GM12878 (cell line): Measurements from ENCODE around the gene COA1. TPM values are rescaled to one million over a fixed set of nuclear protein-coding genes. Genes with fewer than 3 reads are reported as not detected.
"Not testable (repeated sequence)": the region's sequence is repeated elsewhere in the genome, so short reads cannot be mapped to it uniquely, and the experiment has no call there.

Experiments used
- ATAC-seq: fragments of 200-7000 bp; cut with Tn5 transposase; 3 replicates; pipeline ENCODE4 v1.9.1; 2020; ENCODE audit warnings: mild to moderate bottlenecking, moderate library complexity
- BruUV-seq: library from RNA; stranded (reverse); fragments of 400-500 nt; replicated peaks from 2 replicates; lab custom pipeline; 2021; lab: Mats Ljungman, UMichigan
- CTCF ChIA-PET: fragments of 300-600 bp; sonication (Branson Sonifier 250); formaldehyde crosslinking; extraction: SDS; loops from one replicate; lab custom pipeline; 2021; ENCODE audit warnings: inconsistent platforms; lab: Yijun Ruan, JAX
- POLR2A ChIA-PET: fragments of 350-600 bp; formaldehyde crosslinking; extraction: SDS; loops from one replicate; lab custom pipeline; 2021; ENCODE audit warnings: inconsistent platforms; lab: Charles Lee
- RAD21 ChIA-PET: fragments of 300-600 bp; sonication (Branson Sonifier 250); formaldehyde crosslinking; loops from one replicate; lab custom pipeline; 2023; ENCODE audit warnings: antibody characterized with exemption; ENCODE audit not compliant: unreplicated experiment; lab: Charles Lee
- SMC1A ChIA-PET: fragments of 300-600 bp; sonication (Branson Sonifier 250); formaldehyde crosslinking; loops from one replicate; lab custom pipeline; 2023; ENCODE audit not compliant: unreplicated experiment, uncharacterized antibody; lab: Charles Lee
- DNase-seq: peaks from one replicate; pipeline ENCODE4 v3.0.0-alpha.2; 2011; ENCODE audit warnings: low read depth, low spot score
- FAIRE-seq: peaks from 3 replicates; lab custom pipeline; 2011; peaks lifted over from hg19 to GRCh38; lab: Jason Lieb, UNC
- H2AFZ ChIP-seq: 2 replicates; pipeline ENCODE4 v1.6.0; 2011; ENCODE audit warnings: low read depth, low read length, control low read depth; ENCODE audit not compliant: control insufficient read depth
- H3K27ac ChIP-seq: 2 replicates; pipeline ENCODE4 v1.5.1; 2011; ENCODE audit warnings: control low read depth; ENCODE audit not compliant: control insufficient read depth, insufficient read depth
- H3K27me3 ChIP-seq, 2 experiments: replicated peaks in 1 of 2; 2 replicates each; pipeline versions ENCODE4 v1.6.0 to v1.6.1; 2011; ENCODE audit warnings: low read length in 1 of 2; ENCODE audit not compliant: control insufficient read depth in 2 of 2, insufficient read depth in 2 of 2
- H3K36me3 ChIP-seq, 2 experiments: 2 replicates each; pipeline ENCODE4 v1.5.1; 2011; ENCODE audit warnings: low read length in 1 of 2; ENCODE audit not compliant: control insufficient read depth in 2 of 2, insufficient read depth in 2 of 2
- H3K4me1 ChIP-seq: 2 replicates; pipeline ENCODE4 v1.6.1; 2011; ENCODE audit warnings: mild to moderate bottlenecking, low read length, moderate library complexity, mixed read lengths; ENCODE audit not compliant: control insufficient read depth, insufficient read depth
- H3K4me2 ChIP-seq: 2 replicates; pipeline ENCODE4 v1.6.0; 2011; ENCODE audit warnings: control low read depth; ENCODE audit not compliant: control insufficient read depth, insufficient read depth
- H3K4me3 ChIP-seq: fragments of 200-600 bp; sonication (generic); 2 replicates; pipeline ENCODE4 v1.5.1; 2016
- H3K79me2 ChIP-seq: 2 replicates; pipeline ENCODE4 v1.6.0; 2011; ENCODE audit warnings: low read length; ENCODE audit not compliant: control insufficient read depth, insufficient read depth
- H3K9ac ChIP-seq: 2 replicates; pipeline ENCODE4 v1.8.0; 2011; ENCODE audit warnings: low read length, control low read depth, mixed read lengths; ENCODE audit not compliant: control insufficient read depth, insufficient read depth
- H3K9me3 ChIP-seq: replicated peaks from 3 replicates; pipeline ENCODE4 v1.5.1; 2011; ENCODE audit warnings: mild to moderate bottlenecking, low read length; ENCODE audit not compliant: control insufficient read depth, insufficient read depth
- H4K20me1 ChIP-seq: 2 replicates; pipeline ENCODE4 v1.6.0; 2011; ENCODE audit not compliant: control insufficient read depth, insufficient read depth
- ATF7 ChIP-seq: fragments of 450-650 bp; IDR thresholded peaks from 2 replicates; pipeline ENCODE4 v1.6.1; 2016; ENCODE audit warnings: low read depth, mild to moderate bottlenecking
- CREB1 ChIP-seq: IDR thresholded peaks from 2 replicates; pipeline ENCODE4 v1.6.1; 2012; ENCODE audit warnings: low read depth, mild to moderate bottlenecking, inconsistent platforms
- EED ChIP-seq: sonication (generic); IDR thresholded peaks from 2 replicates; pipeline ENCODE4 v1.6.1; 2016; ENCODE audit warnings: antibody characterized with exemption, low read depth
- IKZF2 ChIP-seq, 2 experiments: fragments of 450-650 bp; IDR thresholded peaks; 2 replicates each; pipeline ENCODE4 v1.6.1; 2017; ENCODE audit warnings: mild to moderate bottlenecking in 2 of 2, moderate library complexity in 2 of 2
- MTA2 ChIP-seq: fragments of 450-650 bp; IDR thresholded peaks from 2 replicates; pipeline ENCODE4 v1.6.1; 2016; ENCODE audit warnings: low read depth, mild to moderate bottlenecking, moderate library complexity
- RELA ChIP-seq: fragments of 450-650 bp; IDR thresholded peaks from 2 replicates; pipeline ENCODE4 v1.8.0; 2014; ENCODE audit warnings: borderline replicate concordance; ENCODE audit not compliant: partially characterized antibody
- RUNX3 ChIP-seq: IDR thresholded peaks from 2 replicates; pipeline ENCODE4 v1.6.1; 2012; ENCODE audit warnings: low read length, inconsistent platforms
- SMARCA5 ChIP-seq: fragments of 450-650 bp; IDR thresholded peaks from 2 replicates; pipeline ENCODE4 v1.6.1; 2017; ENCODE audit warnings: mild to moderate bottlenecking
- TCF7 ChIP-seq: IDR thresholded peaks from 2 replicates; pipeline ENCODE4 v1.6.1; 2014; ENCODE audit warnings: antibody characterized with exemption, borderline replicate concordance
- YY1 ChIP-seq: IDR thresholded peaks from 2 replicates; pipeline ENCODE4 v1.6.1; 2011; ENCODE audit warnings: low read depth, mild to moderate bottlenecking, low read length
- ZBTB4 ChIP-seq: fragments of 450-650 bp; formaldehyde crosslinking; IDR thresholded peaks from 2 replicates; pipeline ENCODE4 v1.4.0; 2022; ENCODE audit warnings: mild to moderate bottlenecking, moderate library complexity
- ZBTB40 ChIP-seq: fragments of 450-650 bp; IDR thresholded peaks from 2 replicates; pipeline ENCODE4 v1.6.1; 2016; ENCODE audit warnings: mild to moderate bottlenecking, moderate library complexity, borderline replicate concordance
- WGBS: methylation state at CpG from one replicate; pipeline ENCODE4 v1.1.6; 2016; ENCODE audit warnings: low lambda C conversion rate; ENCODE audit not compliant: insufficient replicate concordance, insufficient coverage; ENCODE audit errors: missing lambda C conversion rate; 5-methylcytosine and 5-hydroxymethylcytosine counted together
- in situ Hi-C: fragments of 300-500 bp; cut with MboI; formaldehyde crosslinking; loops from 9 replicates; pipeline ENCODE4 v1.14.3; 2018; ENCODE audit warnings: mixed read lengths
- intact Hi-C: fragments of 100-400 bp; cut with micrococcal nuclease; formaldehyde crosslinking; loops from one replicate; pipeline ENCODE4 v1.14.2; 2022; ENCODE audit not compliant: unreplicated experiment
- polyA plus RNA-seq, 11 experiments: library from polyadenylated mRNA; depleted of rRNA in 4 of 11; unstranded in 6 of 11; stranded (reverse) in 5 of 11; fragments of >200 nt; fragmentation: Nextera tagmentation in 4 of 11; fragmentation: Illumina TruSeq in 1 of 11; extraction: Ambion mirVana in 4 of 11; extraction: Trizol in 1 of 11; gene quantifications; 1 replicate in 1 of 11; 2 replicates in 10 of 11; pipeline versions ENCODE4 v1.2.1 to v1.2.3, GENCODE V29; 2011 to 2016; ENCODE audit warnings: inconsistent platforms in 2 of 11, missing spikeins in 2 of 11, low read depth in 1 of 11
- total RNA-seq, 4 experiments: library from RNA; depleted of rRNA in 3 of 4; stranded (reverse); fragments of >200 nt in 3 of 4; fragmentation: Illumina TruSeq in 1 of 4; extraction: Trizol in 1 of 4; gene quantifications; 2 replicates each; pipeline versions ENCODE4 v1.2.1 to v1.2.3, GENCODE V29; 2013 to 2021
- TF ChIP-seq, protein P1 (sequence below): fragments of 450-650 bp; IDR thresholded peaks from 2 replicates; pipeline ENCODE4 v1.6.1; 2017; ENCODE audit warnings: mild to moderate bottlenecking

COA1 gene
- total and polyA plus RNA-seq, 10 of the 15 experiments (the other 5 are each of a cell fraction or from before 2014, with no cell fraction given), result 83.1 to 258 (median 111) TPM

DNA sequence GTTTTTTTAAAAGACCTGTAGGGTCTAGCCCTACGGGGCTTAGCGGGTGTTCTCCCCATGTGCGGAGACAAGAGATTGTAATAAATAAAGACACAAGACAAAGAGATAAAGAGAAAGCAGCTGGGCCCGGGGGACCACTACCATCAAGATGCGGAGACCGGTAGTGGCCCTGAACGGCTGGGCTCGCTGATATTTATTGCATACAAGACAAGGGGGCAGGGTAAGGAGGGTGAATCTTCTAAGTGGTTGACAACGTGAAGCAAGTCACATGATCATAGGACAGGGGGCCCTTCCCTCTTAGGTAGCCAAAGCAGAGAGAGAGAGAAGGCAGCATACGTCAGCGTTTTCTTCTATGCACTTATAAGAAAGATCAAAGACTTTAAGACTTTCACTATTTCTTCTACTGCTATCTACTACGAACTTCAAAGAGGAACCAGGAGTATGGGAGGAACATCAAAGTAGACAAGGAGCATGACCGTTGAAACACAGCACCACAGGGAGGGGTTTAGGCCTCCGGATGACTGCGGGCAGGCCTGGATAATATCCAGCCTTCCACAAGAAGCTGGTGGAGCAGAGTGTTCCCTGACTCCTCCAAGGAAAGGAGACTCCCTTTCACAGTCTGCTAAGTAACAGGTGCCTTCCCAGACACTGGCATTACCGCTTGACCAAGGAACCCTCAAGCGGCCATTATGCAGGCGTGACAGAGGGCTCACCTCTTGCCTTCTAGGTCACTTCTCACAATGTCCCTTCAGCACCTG is 5.4 kb upstream of the COA1 start:
- Histone ChIP-seq H3K4me2 (peak overlapping the region; percentile 47), H3K4me1 (peaks cover 31% of the 10 kb centered on the region), H3K4me3 (0 out of 2 replicates have a peak overlapping the region, but pooled peaks have one; percentile 26), H3K27ac (peak overlapping the region; percentile 58)
- ChIA-PET SMC1A (interaction anchor here (0.7 to 10.6 kb wide), 18 partner anchors 12 to 154 kb away, joined by 3 to 93 read pairs (median 7); partner anchors contain the start of genes BLVRA and STK17A), POLR2A (interaction anchor here (0.6 to 2.9 kb wide), 9 partner anchors 14 to 147 kb away, joined by 3 to 14 read pairs (median 5); partner anchors contain the start of gene BLVRA), RAD21 (interaction anchor here (0.8 to 5.2 kb wide), 17 partner anchors 14 to 152 kb away, joined by 3 to 40 read pairs (median 6); partner anchors contain the start of genes BLVRA and STK17A), CTCF (interaction anchor here (0.6 to 5.5 kb wide), 16 partner anchors 13 to 658 kb away, joined by 3 to 30 read pairs (median 3); partner anchors contain the start of genes BLVRA and STK17A)
- H2AFZ ChIP-seq, DNase-seq, BruUV-seq, FAIRE-seq, H3K9ac ChIP-seq, H4K20me1 ChIP-seq, intact Hi-C loops, H3K27me3 ChIP-seq, H3K79me2 ChIP-seq, H3K9me3 ChIP-seq, in situ Hi-C loops, H3K36me3 ChIP-seq: not testable (repeated sequence)
- WGBS, result 31% methylated on average over 18 of the region's 18 CpGs
- ATAC-seq, result peak; percentile 5; the same call in 2 of the 3 replicates
- TF ChIP-seq EED (peak; percentile 71), TCF7 (peak; percentile 97), SMARCA5 (peak; percentile 29; the same call in 1 of the 2 replicates), RUNX3 (0 out of 2 replicates have a peak, but pooled peaks have one; percentile 26), ZBTB40 (peak; percentile 27; the same call in 1 of the 2 replicates), IKZF2 (IDR thresholded peaks at IDR 0.05) (peak; percentile 45 to 69; a peak in 2 of 4 replicates), RELA (peak; percentile 14), MTA2 (peak; percentile 30; the same call in 1 of the 2 replicates), YY1 (peak; percentile 60; the same call in 1 of the 2 replicates), ATF7 (peak; percentile 73), ZBTB4 (CRISPR knock-in tag) (peak; percentile 28; the same call in 1 of the 2 replicates), CREB1 (peak; percentile 42; the same call in 1 of the 2 replicates)
- TF ChIP-seq, protein P1, sequence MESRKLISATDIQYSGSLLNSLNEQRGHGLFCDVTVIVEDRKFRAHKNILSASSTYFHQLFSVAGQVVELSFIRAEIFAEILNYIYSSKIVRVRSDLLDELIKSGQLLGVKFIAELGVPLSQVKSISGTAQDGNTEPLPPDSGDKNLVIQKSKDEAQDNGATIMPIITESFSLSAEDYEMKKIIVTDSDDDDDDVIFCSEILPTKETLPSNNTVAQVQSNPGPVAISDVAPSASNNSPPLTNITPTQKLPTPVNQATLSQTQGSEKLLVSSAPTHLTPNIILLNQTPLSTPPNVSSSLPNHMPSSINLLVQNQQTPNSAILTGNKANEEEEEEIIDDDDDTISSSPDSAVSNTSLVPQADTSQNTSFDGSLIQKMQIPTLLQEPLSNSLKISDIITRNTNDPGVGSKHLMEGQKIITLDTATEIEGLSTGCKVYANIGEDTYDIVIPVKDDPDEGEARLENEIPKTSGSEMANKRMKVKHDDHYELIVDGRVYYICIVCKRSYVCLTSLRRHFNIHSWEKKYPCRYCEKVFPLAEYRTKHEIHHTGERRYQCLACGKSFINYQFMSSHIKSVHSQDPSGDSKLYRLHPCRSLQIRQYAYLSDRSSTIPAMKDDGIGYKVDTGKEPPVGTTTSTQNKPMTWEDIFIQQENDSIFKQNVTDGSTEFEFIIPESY, result peak; percentile 58; the same call in 1 of the 2 replicates
